HepG2 (cell line): ENCODE results near the gene CCNA2. TPM values are rescaled to one million over a fixed set of nuclear protein-coding genes. Genes with fewer than 3 reads are reported as not detected.

Source experiments
- ARID2 ChIP-seq: sonication (generic); formaldehyde crosslinking; IDR thresholded peaks from 2 replicates; pipeline ENCODE4 v1.8.1; 2022; ENCODE audit warnings: mild to moderate bottlenecking, missing genetic modification reagents, borderline replicate concordance
- GFI1 ChIP-seq: sonication (generic); formaldehyde crosslinking; IDR thresholded peaks from 2 replicates; pipeline ENCODE4 v1.5.0; 2020; ENCODE audit warnings: missing genetic modification reagents, mild to moderate bottlenecking, borderline replicate concordance
- IKZF1 ChIP-seq: fragments of 450-650 bp; IDR thresholded peaks from 2 replicates; pipeline ENCODE4 v1.7.1; 2016
- NKX3-1 ChIP-seq: sonication (generic); formaldehyde crosslinking; IDR thresholded peaks from 2 replicates; pipeline ENCODE4 v1.5.0; 2020; ENCODE audit warnings: missing genetic modification reagents
- NONO ChIP-seq, 2 experiments: fragments of 450-650 bp in 1 of 2; sonication (generic) in 1 of 2; formaldehyde crosslinking in 1 of 2; IDR thresholded peaks in 1 of 2; conservative IDR thresholded peaks in 1 of 2; 2 replicates each; pipeline versions ENCODE4 v1.6.1 to v1.8.0; 2017 to 2022; ENCODE audit warnings: mild to moderate bottlenecking in 1 of 2, missing genetic modification reagents in 1 of 2, moderate library complexity in 1 of 2
- PAX8 ChIP-seq: sonication (generic); formaldehyde crosslinking; IDR thresholded peaks from 2 replicates; pipeline ENCODE4 v1.8.0; 2022; ENCODE audit warnings: mild to moderate bottlenecking, missing genetic modification reagents, borderline replicate concordance
- SRSF9 ChIP-seq: fragments of 200-400 bp; formaldehyde crosslinking; IDR thresholded peaks from 2 replicates; pipeline ENCODE4 v1.6.1; 2018; ENCODE audit warnings: borderline replicate concordance, mild to moderate bottlenecking, low read depth, low read length; ENCODE audit not compliant: insufficient read depth, poor library complexity, severe bottlenecking
- TAF15 ChIP-seq: fragments of 200-400 bp; formaldehyde crosslinking; IDR thresholded peaks from one replicate; pipeline ENCODE4 v1.6.1; 2018; ENCODE audit warnings: mild to moderate bottlenecking, low read depth, low read length; ENCODE audit not compliant: poor library complexity, severe bottlenecking
- TCF7L2 ChIP-seq: IDR thresholded peaks from 2 replicates; pipeline ENCODE4 v1.6.1; 2011; ENCODE audit warnings: mild to moderate bottlenecking, low read depth, low read length, moderate library complexity
- ZNF33B ChIP-seq: sonication (generic); formaldehyde crosslinking; IDR thresholded peaks from 2 replicates; pipeline ENCODE4 v1.5.1; 2020; ENCODE audit warnings: mild to moderate bottlenecking, missing genetic modification reagents
- ZNF441 ChIP-seq: sonication (generic); formaldehyde crosslinking; IDR thresholded peaks from 2 replicates; pipeline ENCODE4 v1.7.0; 2021; ENCODE audit warnings: missing genetic modification reagents, borderline replicate concordance
- ZNF550 ChIP-seq: sonication (generic); formaldehyde crosslinking; IDR thresholded peaks from 2 replicates; pipeline ENCODE4 v1.4.0; 2020; ENCODE audit warnings: mild to moderate bottlenecking, missing genetic modification reagents, borderline replicate concordance
- polyA plus RNA-seq, 8 experiments: library from polyadenylated mRNA; depleted of rRNA in 3 of 8; stranded (reverse) in 7 of 8; unstranded in 1 of 8; fragments of >200 nt; fragmentation: Illumina TruSeq in 4 of 8; extraction: Trizol in 4 of 8; gene quantifications; 2 replicates each; pipeline versions ENCODE4 v1.2.1 to v1.2.3, GENCODE V29; 2011 to 2016; ENCODE audit warnings: low read depth in 4 of 8, missing spikeins in 1 of 8, mixed read lengths in 1 of 8; ENCODE audit not compliant: insufficient read depth in 1 of 8
- total RNA-seq, 5 experiments: library from RNA; depleted of rRNA; stranded (reverse); fragments of >200 nt; fragmentation: Illumina TruSeq; extraction: Trizol; gene quantifications; 2 replicates each; pipeline ENCODE4 v1.2.3, GENCODE V29; 2016; ENCODE audit warnings: low read depth in 1 of 5
- TF ChIP-seq, protein P1 (sequence below): sonication (generic); formaldehyde crosslinking; IDR thresholded peaks from 2 replicates; pipeline ENCODE4 v1.8.1; 2022; ENCODE audit warnings: low read depth, mild to moderate bottlenecking, missing genetic modification reagents
- TF ChIP-seq, protein P2 (sequence below): IDR thresholded peaks from 2 replicates; pipeline ENCODE4 v1.6.1; 2018; ENCODE audit warnings: missing genetic modification reagents
- TF ChIP-seq, protein P3 (sequence below): sonication (generic); formaldehyde crosslinking; conservative IDR thresholded peaks from 2 replicates; pipeline ENCODE4 v1.4.0; 2020; ENCODE audit warnings: missing genetic modification reagents
- TF ChIP-seq, protein P4 (sequence below): sonication (generic); formaldehyde crosslinking; IDR thresholded peaks from 2 replicates; pipeline ENCODE4 v1.9.0; 2022; ENCODE audit warnings: missing genetic modification reagents, mild to moderate bottlenecking, borderline replicate concordance
- TF ChIP-seq, protein P5 (sequence below): IDR thresholded peaks from 2 replicates; pipeline ENCODE4 v1.6.1; 2016; ENCODE audit warnings: low read depth

The CCNA2 gene
- total and polyA plus RNA-seq, 2 of the 13 experiments (the other 11 are each of a cell fraction or from before 2014, with no cell fraction given) = 31.3 to 105 TPM

DNA sequence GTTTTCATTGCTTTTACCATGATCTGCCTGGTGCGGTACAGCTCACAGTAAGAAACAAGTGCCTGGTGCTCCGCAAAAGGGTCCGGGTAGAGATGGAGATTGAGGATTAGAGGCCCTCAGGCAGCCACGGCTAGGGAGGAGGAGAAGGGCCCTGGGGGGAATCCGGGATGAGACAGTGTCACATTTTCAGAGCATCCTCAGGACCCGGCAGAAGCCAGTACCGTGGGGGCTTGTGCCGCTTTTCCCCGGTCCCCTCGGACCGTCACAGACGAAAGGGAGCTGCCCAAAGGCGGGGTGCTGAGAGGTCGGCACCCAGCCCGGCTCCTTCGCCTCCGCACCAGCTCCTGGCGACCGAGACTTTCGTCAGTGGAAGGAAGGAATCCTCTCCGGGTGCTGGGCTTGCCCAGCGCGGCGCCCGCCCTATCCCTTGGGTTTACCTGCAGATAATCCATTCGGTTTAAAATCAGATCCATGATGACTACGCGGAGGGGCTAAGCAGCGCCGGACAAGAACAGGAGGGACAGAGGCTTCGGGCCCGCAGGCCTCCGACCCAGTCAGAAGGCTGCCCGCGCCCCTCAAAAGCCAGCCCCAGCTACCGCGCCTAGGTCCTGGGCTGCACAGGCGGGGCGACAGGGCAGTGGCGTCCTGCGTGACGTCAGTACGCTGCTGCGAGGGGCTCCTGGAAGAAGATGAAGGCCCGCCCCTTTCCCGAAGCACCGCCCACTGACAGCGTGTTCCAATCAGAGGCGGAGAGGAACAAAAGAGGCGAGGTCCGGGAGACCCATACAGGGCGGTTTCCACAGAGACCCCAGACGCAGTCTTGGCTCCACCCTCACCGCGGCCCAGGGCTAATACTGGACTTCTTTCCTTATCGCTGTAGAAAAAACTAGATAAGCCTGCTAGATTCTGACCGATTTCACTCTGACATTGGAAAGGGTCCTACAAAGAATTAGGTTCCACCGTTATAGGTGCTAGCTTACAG lies 46.4 kb upstream of the CCNA2 start, which contains the start of gene BBS7 (continued):
- no peak for TF ChIP-seq NONO (IDR thresholded peaks at IDR 0.05)
- peak; percentile 76 for TF ChIP-seq NONO (CRISPR knock-in tag; conservative IDR thresholded peaks at IDR 0.05)
- TF ChIP-seq, protein P1, sequence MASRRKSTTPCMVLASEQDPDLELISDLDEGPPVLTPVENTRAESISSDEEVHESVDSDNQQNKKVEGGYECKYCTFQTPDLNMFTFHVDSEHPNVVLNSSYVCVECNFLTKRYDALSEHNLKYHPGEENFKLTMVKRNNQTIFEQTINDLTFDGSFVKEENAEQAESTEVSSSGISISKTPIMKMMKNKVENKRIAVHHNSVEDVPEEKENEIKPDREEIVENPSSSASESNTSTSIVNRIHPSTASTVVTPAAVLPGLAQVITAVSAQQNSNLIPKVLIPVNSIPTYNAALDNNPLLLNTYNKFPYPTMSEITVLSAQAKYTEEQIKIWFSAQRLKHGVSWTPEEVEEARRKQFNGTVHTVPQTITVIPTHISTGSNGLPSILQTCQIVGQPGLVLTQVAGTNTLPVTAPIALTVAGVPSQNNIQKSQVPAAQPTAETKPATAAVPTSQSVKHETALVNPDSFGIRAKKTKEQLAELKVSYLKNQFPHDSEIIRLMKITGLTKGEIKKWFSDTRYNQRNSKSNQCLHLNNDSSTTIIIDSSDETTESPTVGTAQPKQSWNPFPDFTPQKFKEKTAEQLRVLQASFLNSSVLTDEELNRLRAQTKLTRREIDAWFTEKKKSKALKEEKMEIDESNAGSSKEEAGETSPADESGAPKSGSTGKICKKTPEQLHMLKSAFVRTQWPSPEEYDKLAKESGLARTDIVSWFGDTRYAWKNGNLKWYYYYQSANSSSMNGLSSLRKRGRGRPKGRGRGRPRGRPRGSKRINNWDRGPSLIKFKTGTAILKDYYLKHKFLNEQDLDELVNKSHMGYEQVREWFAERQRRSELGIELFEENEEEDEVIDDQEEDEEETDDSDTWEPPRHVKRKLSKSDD (CRISPR knock-in tag) = 0 out of 2 replicates have a peak, but pooled peaks have one; percentile 7
- TF ChIP-seq NKX3-1 = no peak; the same call in 1 of the 2 replicates
- no peak for TF ChIP-seq ARID2
- peak; percentile 14; the same call in 1 of the 2 replicates for TF ChIP-seq GFI1 (CRISPR knock-in tag)
- TF ChIP-seq ZNF550 (CRISPR knock-in tag) = 0 out of 2 replicates have a peak, but pooled peaks have one; percentile 48
- TF ChIP-seq TCF7L2 = no peak
- TF ChIP-seq, protein P2, sequence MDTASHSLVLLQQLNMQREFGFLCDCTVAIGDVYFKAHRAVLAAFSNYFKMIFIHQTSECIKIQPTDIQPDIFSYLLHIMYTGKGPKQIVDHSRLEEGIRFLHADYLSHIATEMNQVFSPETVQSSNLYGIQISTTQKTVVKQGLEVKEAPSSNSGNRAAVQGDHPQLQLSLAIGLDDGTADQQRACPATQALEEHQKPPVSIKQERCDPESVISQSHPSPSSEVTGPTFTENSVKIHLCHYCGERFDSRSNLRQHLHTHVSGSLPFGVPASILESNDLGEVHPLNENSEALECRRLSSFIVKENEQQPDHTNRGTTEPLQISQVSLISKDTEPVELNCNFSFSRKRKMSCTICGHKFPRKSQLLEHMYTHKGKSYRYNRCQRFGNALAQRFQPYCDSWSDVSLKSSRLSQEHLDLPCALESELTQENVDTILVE (CRISPR knock-in tag) = no peak
- TF ChIP-seq, protein P3, sequence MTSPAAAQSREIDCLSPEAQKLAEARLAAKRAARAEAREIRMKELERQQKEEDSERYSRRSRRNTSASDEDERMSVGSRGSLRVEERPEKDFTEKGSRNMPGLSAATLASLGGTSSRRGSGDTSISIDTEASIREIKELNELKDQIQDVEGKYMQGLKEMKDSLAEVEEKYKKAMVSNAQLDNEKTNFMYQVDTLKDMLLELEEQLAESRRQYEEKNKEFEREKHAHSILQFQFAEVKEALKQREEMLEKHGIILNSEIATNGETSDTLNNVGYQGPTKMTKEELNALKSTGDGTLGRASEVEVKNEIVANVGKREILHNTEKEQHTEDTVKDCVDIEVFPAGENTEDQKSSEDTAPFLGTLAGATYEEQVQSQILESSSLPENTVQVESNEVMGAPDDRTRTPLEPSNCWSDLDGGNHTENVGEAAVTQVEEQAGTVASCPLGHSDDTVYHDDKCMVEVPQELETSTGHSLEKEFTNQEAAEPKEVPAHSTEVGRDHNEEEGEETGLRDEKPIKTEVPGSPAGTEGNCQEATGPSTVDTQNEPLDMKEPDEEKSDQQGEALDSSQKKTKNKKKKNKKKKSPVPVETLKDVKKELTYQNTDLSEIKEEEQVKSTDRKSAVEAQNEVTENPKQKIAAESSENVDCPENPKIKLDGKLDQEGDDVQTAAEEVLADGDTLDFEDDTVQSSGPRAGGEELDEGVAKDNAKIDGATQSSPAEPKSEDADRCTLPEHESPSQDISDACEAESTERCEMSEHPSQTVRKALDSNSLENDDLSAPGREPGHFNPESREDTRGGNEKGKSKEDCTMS = no peak
- TF ChIP-seq, protein P4, sequence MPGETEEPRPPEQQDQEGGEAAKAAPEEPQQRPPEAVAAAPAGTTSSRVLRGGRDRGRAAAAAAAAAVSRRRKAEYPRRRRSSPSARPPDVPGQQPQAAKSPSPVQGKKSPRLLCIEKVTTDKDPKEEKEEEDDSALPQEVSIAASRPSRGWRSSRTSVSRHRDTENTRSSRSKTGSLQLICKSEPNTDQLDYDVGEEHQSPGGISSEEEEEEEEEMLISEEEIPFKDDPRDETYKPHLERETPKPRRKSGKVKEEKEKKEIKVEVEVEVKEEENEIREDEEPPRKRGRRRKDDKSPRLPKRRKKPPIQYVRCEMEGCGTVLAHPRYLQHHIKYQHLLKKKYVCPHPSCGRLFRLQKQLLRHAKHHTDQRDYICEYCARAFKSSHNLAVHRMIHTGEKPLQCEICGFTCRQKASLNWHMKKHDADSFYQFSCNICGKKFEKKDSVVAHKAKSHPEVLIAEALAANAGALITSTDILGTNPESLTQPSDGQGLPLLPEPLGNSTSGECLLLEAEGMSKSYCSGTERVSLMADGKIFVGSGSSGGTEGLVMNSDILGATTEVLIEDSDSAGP (CRISPR knock-in tag) = no peak; the same call in 1 of the 2 replicates
- no peak for TF ChIP-seq IKZF1
- no peak for TF ChIP-seq PAX8 (CRISPR knock-in tag)
- TF ChIP-seq, protein P5, sequence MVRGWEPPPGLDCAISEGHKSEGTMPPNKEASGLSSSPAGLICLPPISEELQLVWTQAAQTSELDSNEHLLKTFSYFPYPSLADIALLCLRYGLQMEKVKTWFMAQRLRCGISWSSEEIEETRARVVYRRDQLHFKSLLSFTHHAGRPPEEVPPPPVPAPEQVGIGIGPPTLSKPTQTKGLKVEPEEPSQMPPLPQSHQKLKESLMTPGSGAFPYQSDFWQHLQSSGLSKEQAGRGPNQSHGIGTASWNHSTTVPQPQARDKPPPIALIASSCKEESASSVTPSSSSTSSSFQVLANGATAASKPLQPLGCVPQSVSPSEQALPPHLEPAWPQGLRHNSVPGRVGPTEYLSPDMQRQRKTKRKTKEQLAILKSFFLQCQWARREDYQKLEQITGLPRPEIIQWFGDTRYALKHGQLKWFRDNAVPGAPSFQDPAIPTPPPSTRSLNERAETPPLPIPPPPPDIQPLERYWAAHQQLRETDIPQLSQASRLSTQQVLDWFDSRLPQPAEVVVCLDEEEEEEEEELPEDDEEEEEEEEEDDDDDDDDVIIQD (CRISPR knock-in tag) = peak; percentile 69
- no peak for TF ChIP-seq TAF15
- no peak for TF ChIP-seq SRSF9
- no peak for TF ChIP-seq ZNF441 (CRISPR knock-in tag)
- no peak for TF ChIP-seq ZNF33B (CRISPR knock-in tag)
